ENCODE data around the gene SSH2.

Gene SSH2

DNA sequence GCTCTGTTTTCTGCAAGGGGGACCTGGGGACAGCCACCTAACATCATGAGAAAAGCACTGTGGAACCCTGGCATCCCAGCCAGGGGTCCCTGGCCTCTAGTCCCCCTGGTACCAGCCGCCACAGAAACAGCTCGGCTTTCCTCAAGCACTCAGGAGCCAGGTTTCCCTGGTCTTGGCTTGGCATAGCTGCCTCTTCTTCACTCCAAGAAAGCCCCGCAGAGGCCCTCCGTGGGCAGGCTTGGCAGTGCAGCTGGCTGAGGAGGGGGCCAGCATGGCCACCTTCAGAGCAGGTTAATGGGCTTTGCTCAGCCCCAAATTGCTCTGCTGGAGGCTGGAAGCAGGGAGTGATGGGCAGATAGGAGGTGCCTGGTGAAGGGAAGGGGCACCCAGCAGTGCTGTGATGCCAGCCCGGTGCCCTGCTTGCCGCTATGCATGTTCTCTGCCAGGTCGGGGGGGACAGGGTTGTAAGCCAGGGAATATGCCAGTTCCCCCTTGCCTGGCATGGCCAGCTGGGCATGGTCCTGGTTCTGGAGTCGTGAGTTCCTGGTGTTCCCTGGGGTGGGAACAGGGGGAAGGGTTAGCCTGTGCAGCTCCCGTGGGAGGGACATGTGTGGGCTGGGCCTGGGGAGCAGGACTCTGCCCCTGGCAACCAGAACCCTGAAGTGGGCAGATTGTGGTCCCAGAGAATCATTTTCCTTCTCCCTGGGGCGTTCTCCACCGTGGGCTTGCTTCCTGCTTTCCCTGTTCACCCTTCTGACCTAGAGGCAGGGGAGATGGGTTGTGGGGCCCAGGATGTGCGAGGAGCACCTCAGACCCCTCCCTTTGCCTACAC is 333.9 kb downstream of the SSH2 start:
- no peak for DNase-seq

DNA sequence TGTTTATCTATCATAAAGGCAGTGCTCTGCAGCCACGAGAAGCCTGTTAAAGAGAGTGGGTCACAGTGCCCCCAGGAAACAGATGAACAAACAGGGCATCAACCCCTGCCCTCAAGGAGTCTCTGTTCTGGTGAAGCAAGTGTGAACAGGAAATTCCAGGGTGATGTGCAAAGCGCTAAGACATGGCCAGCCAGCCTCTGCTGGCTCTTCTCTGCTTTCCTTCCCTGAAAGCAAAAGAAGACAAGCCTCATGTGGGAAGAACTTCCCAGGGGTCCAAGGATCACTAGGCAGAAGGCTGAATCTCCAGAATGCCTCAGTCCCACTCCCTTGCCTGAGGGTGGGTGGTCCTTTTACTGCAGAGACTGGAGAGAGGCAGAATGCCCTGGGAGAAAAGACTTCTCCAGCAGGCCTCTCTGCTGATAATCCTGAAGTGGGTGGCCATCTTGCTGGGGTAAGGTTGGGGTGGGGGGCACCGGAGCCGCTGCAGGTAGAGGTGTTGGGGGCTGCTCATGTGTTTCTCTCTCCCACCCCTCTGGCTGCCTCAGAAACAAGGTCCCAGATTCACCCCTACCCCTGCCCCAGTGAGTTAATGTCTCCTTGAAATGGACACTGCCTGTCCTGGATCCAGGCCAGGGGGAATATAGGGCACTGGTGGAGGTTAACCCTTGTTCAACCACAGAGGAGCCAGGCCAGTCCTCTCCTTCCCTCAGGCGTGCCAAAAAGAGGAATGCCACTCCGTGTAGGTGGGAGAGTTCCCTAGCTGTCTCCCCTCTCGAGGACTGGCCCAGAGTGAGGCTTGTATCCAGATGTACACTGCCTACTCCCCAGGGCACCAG is 334.7 kb downstream of the SSH2 start:
- no peak for DNase-seq

DNA sequence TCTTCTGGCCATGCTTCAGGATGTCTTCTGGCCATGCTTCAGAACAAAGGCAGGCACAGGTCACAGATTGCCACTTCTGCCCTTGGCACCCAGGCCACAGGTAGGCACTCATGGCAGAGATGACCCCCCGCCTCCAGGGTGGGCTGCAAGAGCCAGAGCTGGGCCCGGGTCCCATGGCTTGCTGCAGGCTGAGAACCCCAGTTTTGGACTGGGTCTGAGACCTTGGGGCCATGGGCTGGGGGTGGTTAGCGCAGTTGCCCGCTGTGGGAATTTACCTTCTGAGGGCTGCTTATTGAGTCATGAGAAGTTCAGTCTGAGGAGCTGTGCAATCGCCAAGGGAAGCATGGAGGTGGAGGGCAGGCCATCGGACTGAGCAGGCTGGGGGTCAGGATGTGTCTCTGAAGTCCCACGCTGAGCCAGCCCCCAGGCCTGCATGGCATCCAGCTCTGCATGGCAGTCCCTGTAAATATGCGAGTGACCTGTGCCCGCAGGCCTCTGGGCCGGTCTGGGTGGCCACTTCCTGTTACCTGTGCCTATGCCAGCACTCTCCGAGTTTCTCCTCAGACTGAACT is 335.4 kb downstream of the SSH2 start:
- DNase-seq, result no peak

DNA sequence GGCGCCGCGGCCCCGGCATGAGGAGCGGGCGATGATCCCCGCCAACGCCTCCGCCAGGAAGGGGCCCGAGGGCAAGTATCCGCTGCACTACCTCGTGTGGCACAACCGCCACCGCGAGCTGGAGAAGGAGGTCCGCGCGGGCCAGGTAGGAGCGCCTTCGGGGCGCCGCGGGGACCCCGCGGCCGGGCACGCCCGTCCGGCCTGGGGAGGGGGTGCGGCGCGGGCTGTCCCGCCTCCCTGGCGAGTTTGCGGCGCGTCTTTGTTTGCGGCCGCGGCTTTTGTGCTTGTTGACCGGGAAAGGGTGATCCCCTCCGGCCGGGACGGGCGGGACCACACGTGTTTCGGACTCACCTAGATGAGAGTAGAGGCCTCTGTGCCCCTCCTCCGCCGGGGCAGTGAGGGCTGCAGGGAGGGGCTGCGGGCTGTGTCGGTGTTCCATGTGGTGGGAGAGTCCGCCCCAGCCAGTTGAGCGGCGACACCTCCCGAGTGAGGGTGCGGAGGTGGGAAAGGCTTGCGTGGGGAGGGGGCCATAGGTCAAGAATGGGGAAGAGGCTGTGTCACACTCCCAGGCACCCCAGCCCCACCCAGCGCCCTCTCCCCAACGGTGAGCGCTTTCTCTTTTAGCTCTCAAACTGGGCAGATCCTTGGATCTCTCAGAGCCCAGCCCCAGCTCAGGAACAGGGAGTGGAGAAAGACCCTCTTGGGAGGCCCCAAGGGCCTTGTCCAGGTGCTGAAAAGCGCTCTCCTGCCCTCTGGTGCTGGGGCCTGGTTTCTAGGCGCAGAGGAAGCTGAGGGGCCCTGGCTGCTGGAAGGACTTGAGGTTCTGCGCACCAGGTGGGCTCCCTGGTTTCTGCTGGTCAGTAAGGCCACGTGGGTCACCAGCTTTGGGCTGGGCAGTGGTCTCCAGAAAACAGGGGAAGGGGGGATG is 336.2 kb downstream of the SSH2 start:
- no peak for DNase-seq

GRCh38 chr17:29592850-29593551 is 337.0 kb downstream of the SSH2 start, which contains the start of gene ANKRD13B:
Gene ANKRD13B, plus strand, starts transcription at chr17:29593132. Its CDS starts 490 bp downstream, at chr17:29593622.
- DNase-seq, result no peak

- peak; percentile 68 for DNase-seq
These were observed 338.1 kb downstream of the SSH2 start for GRCh38 chr17:29591737-29592608.

- no peak for DNase-seq
These were observed 338.8 kb downstream of the SSH2 start for GRCh38 chr17:29591146-29591736.

DNA sequence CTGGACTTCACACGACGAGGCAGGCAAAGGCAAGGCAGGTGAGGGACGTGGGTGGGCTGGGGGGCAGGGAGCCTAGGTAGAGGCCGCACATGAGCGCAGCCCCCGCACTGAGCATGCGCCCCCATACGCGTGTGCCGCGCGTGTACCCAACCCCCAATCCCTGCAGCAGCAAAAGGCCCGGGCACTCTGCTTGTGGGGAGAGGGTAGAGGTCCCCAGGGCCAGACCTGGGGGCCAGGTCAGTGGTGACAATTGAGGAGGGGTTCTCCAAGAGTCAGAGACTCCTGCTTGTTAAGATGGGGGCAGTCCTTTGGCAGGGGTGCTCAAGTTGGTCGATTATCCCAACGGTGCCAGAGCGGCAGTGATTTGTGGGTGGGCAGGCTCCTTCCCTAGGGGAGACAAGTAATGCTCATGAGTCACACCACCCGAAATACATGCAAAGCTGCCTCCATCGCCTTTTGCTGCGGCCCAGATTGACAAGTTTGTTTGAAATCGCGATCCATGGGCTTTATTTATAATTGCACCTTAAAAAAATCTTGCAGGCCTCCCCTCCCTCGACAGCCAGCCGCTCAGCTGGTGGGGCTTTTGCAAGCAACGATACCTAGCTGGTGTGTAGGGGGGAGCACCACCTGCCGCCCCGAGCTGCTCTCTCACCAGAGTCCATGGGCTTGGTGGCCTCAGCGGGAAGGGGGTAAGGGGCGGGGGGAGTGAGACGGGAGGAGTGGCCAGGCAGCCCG is 339.4 kb downstream of the SSH2 start:
- no peak for DNase-seq

DNA sequence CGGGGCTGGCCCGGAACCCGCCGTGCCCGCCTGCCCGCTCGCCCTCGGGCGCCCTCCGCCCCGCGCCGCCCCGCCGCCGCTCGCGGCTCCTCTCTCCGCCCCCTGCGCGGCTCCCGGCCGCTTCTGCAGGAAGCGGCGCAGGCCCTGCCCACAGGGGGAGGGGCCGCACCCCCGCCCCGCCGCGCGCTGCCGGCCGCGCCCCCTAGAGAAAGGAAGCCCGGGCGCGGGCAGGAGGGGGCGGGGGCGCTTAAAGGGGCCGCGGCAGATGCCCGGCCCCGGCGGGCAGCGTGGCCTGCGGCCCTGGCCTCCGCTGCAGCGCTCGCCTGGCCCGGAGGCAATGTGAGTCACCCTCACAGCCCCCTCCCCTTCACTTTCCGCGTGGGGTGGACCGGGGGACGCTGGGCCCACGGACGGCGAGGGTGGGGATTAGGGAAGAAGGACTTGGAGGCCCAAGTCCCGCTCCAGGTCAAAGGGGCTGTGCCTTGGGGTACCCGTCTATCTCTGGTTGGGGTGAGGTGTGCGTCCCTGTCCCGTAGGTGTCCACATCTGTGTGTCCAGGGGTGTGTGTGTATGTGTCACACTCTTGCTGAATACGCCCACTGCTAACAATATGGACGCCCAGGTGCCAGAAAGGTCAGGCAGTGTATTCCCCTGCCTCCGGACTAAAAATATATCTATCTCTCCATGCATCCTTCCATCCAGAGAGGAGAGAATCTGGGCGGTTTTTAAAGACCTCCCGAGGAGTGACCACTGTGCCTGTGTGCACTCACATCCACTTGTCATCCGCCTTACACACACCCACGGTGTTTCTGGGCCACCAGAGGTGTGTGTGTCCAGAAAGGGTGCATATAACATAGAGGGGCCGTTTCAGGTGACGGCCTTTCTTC is 340.3 kb downstream of the SSH2 start, which contains the start of gene GIT1:
Gene GIT1, minus strand, starts transcription at position 125 of the 887 bp plus-strand sequence. CDS start 270 bp downstream, outside the sequence.
- peak; percentile 76 for DNase-seq

GRCh38 chr17:29588562-29589411 is 341.2 kb downstream of the SSH2 start:
- peak; percentile 27 for DNase-seq

- DNase-seq, result no peak
These were observed 341.9 kb downstream of the SSH2 start for GRCh38 chr17:29588017-29588561.

DNA sequence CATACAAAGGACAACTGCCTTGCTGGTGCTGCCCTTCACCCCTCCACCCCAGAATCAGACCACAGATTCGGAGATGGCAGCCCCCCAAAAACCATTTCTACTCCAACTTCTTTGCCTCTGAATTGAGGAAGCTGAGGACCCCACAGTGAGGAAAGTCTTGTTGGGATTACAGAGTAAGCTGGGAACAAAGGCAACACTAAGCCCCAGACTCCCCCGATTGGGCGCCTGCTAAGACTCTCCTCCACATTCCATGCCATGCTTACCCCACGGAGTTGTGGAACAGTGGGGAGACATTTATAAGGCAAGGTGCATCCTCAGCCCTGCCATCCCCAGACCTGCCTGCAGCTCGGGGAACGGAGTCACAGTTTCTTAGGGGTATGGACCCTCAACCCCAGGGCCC is 342.4 kb downstream of the SSH2 start:
- DNase-seq, result no peak

DNA sequence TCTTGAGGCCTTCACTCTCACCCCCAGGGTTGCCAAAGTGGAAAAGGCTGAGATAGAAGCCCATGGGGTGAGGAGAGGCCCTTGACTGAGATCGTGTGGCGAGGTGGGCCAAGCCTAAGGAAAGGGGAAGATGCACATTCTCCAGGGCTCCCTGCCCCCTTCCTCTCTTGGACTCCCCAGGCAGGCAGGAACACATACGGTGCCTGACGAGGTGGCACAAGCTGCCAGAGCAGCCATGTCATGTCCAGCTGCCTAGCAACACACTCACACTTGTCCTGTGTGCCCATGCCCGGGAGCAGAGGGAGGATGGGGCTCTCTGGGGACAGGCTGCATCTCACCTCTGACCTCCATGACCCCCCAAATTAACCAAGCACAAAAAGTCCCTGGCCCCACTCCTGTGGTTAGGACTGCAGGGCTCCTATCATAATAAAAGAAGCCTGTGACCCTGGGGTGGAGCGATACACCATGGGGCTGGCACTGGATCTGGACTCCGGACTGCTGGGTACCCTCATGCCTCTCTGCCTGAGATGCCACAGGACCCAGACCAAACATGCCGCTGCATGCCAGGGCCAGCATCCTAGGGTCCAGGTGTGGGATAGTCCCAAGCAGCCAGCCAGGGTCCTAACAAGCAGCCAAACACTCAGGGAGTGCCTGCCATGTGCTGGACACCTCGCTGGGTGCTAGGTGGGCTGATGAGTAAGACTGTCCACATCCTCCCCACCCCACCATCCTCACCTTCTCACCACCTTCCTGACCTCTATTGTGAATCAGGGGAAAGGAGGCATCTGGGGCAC is 343.2 kb downstream of the SSH2 start:
- no peak for DNase-seq

DNA sequence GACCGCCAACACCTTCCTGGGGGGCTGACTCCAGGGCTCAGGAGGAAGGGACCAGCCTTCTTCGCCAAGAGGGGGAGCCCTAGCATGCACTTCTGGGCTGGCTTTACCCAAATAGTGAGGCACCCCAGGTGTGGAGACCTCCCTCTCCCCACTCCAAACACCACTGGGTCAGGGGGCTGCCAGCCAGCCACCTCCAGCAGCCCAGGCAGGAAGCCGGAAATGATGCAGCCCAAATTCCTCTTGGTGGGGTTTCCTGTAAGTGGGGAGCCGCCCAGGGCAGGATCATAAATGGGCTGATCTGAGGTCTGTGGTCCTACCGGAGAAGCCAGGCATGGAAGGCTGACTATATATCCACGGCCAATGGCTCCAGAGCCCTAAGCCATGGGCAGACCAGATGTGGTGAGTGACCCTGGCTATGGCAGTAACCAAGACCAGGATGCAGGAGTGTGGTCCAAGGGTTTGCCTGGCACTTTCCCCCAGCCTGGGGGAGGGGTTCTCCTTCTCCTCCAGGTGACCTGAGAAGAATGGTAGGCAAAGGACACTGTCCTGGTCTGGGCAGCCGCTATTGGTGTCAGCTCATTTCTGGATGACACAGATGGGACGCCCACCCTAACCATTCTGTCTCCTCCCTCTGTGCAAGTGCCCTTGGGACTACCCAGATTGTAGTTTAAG is 344.8 kb downstream of the SSH2 start:
- peak; percentile 39 for DNase-seq

DNA sequence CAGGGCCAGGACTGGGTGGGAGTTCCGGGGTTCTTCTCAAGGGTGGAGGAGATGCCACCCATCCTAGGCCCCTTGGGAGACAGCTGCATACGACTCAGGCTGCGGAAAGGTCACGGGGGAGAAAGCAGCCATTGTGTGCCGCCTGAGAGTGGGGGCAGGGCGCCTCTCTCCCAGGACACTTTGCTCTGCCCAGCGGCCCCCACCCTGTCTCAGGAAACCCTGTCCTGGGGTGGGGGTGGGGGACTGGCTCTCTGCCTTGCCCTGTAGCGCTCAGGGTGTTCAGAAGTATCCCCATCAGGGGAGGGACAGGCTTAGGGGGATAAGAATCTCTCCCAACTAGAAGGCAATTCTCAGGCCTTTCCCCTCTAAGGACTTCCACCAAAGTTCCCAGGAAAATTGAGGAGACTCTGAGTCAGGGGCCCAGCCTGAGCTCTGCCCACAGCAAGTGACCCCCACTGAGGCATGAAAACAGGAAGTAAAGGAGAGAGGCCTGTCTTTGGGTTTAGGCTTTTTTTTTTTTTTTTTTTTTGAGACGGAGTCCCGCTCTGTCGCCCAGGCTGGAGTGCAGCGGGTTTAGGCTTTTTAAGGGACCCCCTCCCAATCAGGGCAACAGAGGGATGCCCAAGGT is 345.5 kb downstream of the SSH2 start:
- no peak for DNase-seq

Measured in CD4-positive, alpha-beta T cell treated with Interleukin-4 for 4 hours (primary cell).